Pancreas (tissue), 10 donors: ENCODE data around the gene ELMO2. TPM values are rescaled to one million over a fixed set of nuclear protein-coding genes. Genes with fewer than 3 reads are reported as not detected.
A peak's percentile ranks its signal among the peaks of the same experiment; 100 is the strongest.

ENCODE experiments used
- ATAC-seq, 4 donors: fragments of 200-7000 bp; cut with Tn5 transposase; one replicate each; pipeline versions ENCODE4 v1.8.0 to v1.9.1; 2020; ENCODE audit warnings: mild to moderate bottlenecking in 4 of 4, moderate library complexity in 4 of 4
- DNase-seq, 6 donors: peaks; one replicate each; pipeline ENCODE4 v3.0.0-alpha.2; 2020
- FAIRE-seq: peaks from 2 replicates; lab custom pipeline; 2012; peaks lifted over from hg19 to GRCh38; lab: Jason Lieb, UNC
- H3K27ac ChIP-seq, 4 donors: fragments of 200-600 bp; sonication (generic); 1 replicate in 3 of 4; 2 replicates in 1 of 4; pipeline versions ENCODE4 v1.5.0 to v1.8.0; 2020
- H3K27me3 ChIP-seq, 4 donors: fragments of 200-600 bp; one replicate each; pipeline ENCODE4 v1.8.0; 2021
- H3K36me3 ChIP-seq, 3 donors: fragments of 200-600 bp; sonication (generic) in 1 of 3; one replicate each; pipeline versions ENCODE4 v1.5.0 to v1.8.0; 2020 to 2021
- H3K4me1 ChIP-seq, 3 donors: fragments of 200-600 bp; one replicate each; pipeline ENCODE4 v1.8.0; 2021
- H3K4me3 ChIP-seq, 4 donors: fragments of 200-600 bp; sonication (generic) in 2 of 4; one replicate each; pipeline versions ENCODE4 v1.5.0 to v1.8.0; 2020 to 2021
- H3K9me3 ChIP-seq, 4 donors: fragments of 200-600 bp; one replicate each; pipeline ENCODE4 v1.8.0; 2021
- CTCF ChIP-seq, 4 donors: fragments of 200-600 bp; sonication (generic) in 3 of 4; IDR thresholded peaks; one replicate each; pipeline versions ENCODE4 v1.5.0 to v1.8.0; 2021; ENCODE audit warnings: antibody characterized with exemption in 4 of 4
- WGBS, 2 donors: extraction: QIAGEN DNeasy Blood & Tissue Kit; methylation state at CpG; one replicate each; pipeline ENCODE4 v1.1.7; 2013; 5-methylcytosine and 5-hydroxymethylcytosine counted together
- intact Hi-C, 3 donors: fragments of 100-400 bp; cut with DNase I; formaldehyde crosslinking; loops; one replicate each; pipeline versions ENCODE4 v1.11.1 to v1.14.2; 2022
- polyA plus RNA-seq, 2 donors: library from polyadenylated mRNA; stranded (reverse); fragments of 200-250 nt; gene quantifications; one replicate each; pipeline ENCODE4 v1.2.3, GENCODE V29; 2013
- total RNA-seq, 6 donors: library from RNA; stranded (reverse); fragmentation: NEBNext Ultra II Directional in 4 of 6; extraction: Animal tissue kit (Norgen Biotek cat#: 25700) in 4 of 6; gene quantifications; one replicate each; pipeline versions ENCODE4 v1.2.1 to v1.2.4, GENCODE V29; 2021 to 2023
- donor health status: healthy with polysubstance abuse.
- donor health status: DM: no; HTN: no; CAD: no; lungs with moderate emphysema.
- donor health status: DM: no; HTN: no; CAD: no.
- donor health status: control.
- donor health status: control.
- donor health status: Bipolar disorder and iron deficiency.
- donor health status: DM: yes; HTN: yes; CAD: no.
- donor health status: DM: no; HTN: no; CAD: no.
- donor health status: DM: no; HTN: no; CAD: no.
- donor health status: DM: yes; HTN: yes; CAD: no.

ELMO2 gene
- total and polyA plus RNA-seq, 8 donors = 16.7 to 32.6 (median 27.7) TPM

GRCh38 chr20:46363874-46364669 is 42.3 kb downstream of the ELMO2 start:
- no peak for FAIRE-seq

GRCh38 chr20:46362921-46363867 is 43.2 kb downstream of the ELMO2 start:
- TF ChIP-seq CTCF (IDR thresholded peaks at IDR 0.05) = no peak
- intact Hi-C loops = no loop called here
- H3K27me3 ChIP-seq = no peaks in the 10 kb centered on the region
- H3K9me3 ChIP-seq = no peaks in the 10 kb centered on the region
- no peak for DNase-seq
- peaks cover 0 to 28% (median 11%) of the 10 kb centered on the region in 3 donors for H3K36me3 ChIP-seq
- no peak for FAIRE-seq
- ATAC-seq = no peak
- peak overlapping the region; percentile 96 to 100 (median 98) for H3K4me3 ChIP-seq
- WGBS, 2 donors = 54 to 65% methylated on average over 13 to 14 of the region's 14 CpGs
- peaks cover 3 to 15% (median 13%) of the 10 kb centered on the region in 3 donors for H3K4me1 ChIP-seq
- H3K27ac ChIP-seq = peak overlapping the region in 3 of 4 donors; percentile 94 to 97 (median 95)

More at GRCh38 chr20:46363874-46364669, 42.3 kb downstream of the ELMO2 start:
- 0 to 1% methylated on average over 59 to 64 of the region's 64 CpGs for WGBS, 2 donors
- Histone ChIP-seq H3K4me1 (peaks cover 3 to 15% (median 13%) of the 10 kb centered on the region in 3 donors), H3K36me3 (peaks cover 0 to 33% (median 11%) of the 10 kb centered on the region in 3 donors), H3K27me3 (no peaks in the 10 kb centered on the region), H3K9me3 (no peaks in the 10 kb centered on the region), H3K4me3 (peak overlapping the region; percentile 96 to 100 (median 98)), H3K27ac (peak overlapping the region; percentile 92 to 97 (median 94))
- TF ChIP-seq CTCF (IDR thresholded peaks at IDR 0.05) = no peak
- peak; percentile 95 to 98 (median 97) for ATAC-seq
- intact Hi-C loops = no loop called here
- DNase-seq = peak; percentile 82 to 93 (median 85)

GRCh38 chr20:46361811-46362210 is 44.6 kb downstream of the ELMO2 start:
- Histone ChIP-seq H3K4me3 (no peak overlapping the region), H3K4me1 (peaks cover 3 to 15% (median 13%) of the 10 kb centered on the region in 3 donors), H3K36me3 (peaks cover 0 to 14% (median 8%) of the 10 kb centered on the region in 3 donors), H3K27me3 (no peaks in the 10 kb centered on the region), H3K27ac (no peak overlapping the region), H3K9me3 (no peaks in the 10 kb centered on the region)
- WGBS, 2 donors = 80 to 92% methylated on average over 2 of the region's 2 CpGs
- no peak for FAIRE-seq
- ATAC-seq = no peak
- TF ChIP-seq CTCF (IDR thresholded peaks at IDR 0.05) = no peak
- intact Hi-C loops = no loop called here
- no peak for DNase-seq

- H3K36me3 ChIP-seq = peaks cover 0 to 10% (median 5%) of the 10 kb centered on the region in 3 donors
- 75 to 79% methylated on average over 5 of the region's 5 CpGs for WGBS, 2 donors
- TF ChIP-seq CTCF (IDR thresholded peaks at IDR 0.05) = no peak
- peaks cover 3 to 15% (median 13%) of the 10 kb centered on the region in 3 donors for H3K4me1 ChIP-seq
- no peak overlapping the region for H3K4me3 ChIP-seq
- H3K27ac ChIP-seq = no peak overlapping the region
- no peak for ATAC-seq
- intact Hi-C loops = no loop called here
- no peaks in the 10 kb centered on the region for H3K9me3 ChIP-seq
- H3K27me3 ChIP-seq = no peaks in the 10 kb centered on the region
- no peak for DNase-seq
- FAIRE-seq = no peak
Observed at GRCh38 chr20:46361381-46361780, 45.0 kb downstream of the ELMO2 start.
